Effector CD4-positive, alpha-beta T cell (primary cell): ENCODE results near the gene KCNQ1.

ENCODE experiments used
- DNase-seq: peaks from one replicate; pipeline ENCODE4 v3.0.0-alpha.2; 2020

The KCNQ1 gene

DNA sequence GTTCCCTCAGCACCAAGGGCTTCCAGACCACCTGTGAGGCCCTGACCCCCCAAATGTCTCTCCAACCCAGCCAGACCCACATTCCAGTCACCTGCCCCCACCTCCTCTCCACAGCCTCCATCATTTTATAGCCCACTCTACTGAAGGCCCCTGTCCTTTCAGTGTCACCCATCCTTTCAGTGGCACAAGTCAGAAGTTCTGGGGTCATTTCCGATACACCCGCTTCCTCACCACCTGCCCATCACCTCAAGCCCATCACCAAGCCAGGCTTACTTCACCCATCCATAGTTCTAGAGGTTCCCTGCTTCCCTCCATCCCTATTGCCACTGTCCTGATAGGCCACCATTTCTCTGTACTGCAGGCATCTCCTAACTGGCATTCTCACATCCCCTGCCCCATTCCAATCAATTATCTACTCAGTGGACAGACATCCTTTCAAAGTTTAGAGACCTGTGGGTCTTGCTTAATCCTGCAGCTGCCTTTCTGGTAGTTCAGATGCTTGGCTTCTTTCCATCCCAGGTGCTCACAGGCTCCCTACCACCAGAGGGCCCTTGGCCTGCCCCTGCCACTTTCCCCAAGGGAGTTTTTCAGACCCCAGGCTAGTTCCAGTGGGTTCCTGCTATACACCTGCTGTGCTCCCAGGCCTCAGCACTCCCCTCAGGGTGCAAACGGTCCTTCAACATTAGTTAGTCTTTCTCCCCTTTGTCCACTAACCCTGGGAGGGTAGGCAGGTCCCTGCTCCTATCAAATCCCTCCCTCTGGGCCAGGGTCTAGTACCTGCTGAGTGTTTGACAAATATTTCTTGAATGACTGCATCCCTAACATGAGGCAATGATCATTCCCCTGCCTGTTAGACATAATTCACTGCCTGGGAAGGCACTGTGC lies 247.4 kb downstream of the KCNQ1 start:
- DNase-seq = no peak

DNA sequence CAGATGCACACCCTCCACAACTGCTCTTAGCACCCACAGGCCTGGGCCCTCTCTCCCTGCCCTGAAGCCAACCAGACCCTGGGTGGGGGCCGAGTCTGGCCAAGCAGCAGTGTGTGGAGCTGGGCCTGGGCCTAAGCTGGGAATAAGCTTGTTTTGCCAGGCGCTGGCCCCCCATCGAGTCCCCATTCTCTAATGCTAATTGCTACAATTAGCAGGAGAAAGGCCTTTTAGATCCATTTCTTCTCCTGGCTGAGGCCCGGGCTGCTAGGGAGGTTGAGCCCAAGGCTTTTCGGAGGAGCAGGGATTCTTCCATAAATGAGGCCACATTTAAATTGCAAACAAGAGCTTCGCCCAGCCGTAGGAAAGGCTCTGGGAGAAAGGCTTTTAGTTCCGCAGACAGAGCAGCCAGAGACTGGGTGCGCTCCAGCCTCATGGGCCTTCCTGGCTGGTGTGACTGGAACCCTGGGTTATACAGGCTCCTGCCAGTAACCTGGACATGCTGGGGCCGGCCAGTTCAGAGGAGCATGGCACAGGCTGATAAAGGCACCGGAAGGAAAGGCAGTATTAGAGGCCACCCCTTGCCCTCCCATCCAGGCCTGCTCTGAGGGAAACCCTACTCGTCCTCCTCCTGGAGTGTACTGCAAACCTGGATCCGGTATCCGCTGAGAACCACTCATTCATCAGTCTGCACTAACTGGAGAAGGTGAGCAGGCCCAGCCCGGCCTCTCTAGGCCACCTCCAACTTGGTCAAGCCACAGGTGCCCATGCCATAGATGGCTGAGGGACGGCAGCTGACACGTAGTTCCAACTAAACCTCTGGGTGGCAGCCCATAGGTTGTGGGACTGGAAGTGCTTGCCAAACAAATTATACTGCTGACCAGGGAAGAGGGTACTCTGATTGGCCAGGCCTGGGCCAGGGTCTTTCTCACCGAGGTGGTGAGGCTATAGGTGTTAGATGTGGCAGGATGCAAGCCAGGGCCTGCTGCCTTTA lies 248.8 kb downstream of the KCNQ1 start:
- DNase-seq = no peak

DNA sequence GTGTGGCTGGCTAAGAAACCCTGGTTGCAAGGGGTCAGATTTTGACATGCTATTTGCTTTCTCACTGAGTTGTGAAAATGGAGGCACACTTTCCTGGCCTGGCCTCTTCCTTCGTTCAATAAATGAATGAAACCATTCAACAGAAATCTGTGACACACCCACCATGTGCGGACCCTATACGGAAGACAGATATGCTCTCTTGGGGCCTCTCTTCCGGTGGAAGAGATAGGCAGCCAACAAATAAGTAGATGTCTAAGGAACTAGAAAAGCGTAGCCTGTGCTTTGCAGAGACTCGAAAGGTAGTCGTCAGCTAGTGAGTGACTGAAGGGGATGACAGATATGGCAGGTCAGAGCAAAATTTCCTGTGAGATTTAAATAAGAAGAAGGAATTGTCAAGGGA lies 249.7 kb downstream of the KCNQ1 start:
- DNase-seq = no peak

DNA sequence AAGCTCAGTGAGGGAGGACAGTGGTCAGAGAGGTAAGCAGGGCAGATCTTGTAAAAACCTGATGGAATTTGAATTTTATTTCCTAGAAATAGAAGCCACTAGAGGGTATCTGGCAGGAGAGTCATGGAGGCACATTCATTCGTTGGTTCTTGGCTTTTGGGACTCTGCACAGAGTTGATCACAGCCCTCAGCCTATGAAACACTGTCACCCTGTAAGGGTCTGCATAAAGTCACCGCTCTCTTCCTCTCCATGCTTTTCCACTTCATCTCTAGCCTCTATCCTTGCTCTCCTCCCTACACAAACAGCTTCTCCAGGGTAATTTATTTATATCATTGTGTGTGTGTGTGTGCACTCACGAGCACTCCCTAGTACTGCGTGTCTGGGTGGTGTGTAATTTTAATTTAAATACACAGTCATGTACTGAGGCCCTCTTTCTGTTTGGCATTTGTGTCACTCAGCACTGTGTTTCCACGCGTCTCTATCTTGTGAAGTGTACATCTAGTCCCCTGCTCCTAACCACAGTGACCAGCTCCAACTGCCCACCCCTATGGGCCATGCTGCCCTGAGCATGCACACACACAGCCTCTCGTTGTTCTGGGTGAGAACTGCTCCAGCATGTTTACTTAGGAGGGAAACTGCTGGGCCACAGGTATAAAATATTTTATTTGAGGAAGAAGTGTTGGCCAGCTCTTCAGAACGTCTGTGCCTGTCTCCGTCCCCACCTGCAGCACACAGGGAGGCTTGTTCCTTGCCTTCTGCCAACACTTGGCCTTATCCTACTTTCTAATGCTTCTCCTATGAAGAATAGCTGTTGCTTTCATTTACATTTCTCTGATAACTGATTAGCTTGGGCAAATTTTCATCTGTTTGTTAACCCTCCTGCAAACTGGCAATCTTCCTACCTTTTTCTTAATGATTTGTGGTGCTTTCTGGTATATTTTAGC lies 250.5 kb downstream of the KCNQ1 start:
- DNase-seq = no peak

DNA sequence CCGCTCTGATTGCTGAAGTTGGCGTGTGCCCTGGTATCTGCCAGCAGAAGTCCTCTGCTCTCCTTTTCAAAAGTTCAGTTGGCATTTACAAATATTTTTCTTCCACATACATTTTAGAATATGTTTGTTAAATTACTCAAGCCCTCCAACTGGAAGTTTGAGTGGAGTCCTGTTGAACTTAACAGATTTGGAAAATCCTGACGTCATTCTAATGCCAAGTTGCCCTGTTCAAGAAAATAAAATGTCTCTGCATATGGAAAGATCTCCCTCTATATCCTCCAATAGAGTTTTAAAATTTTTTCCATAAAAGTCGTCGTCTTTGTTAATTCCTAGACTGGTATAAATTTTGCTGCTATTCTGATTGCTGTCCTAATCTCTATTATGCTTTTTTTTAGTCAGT lies 251.6 kb downstream of the KCNQ1 start:
- DNase-seq = no peak

DNA sequence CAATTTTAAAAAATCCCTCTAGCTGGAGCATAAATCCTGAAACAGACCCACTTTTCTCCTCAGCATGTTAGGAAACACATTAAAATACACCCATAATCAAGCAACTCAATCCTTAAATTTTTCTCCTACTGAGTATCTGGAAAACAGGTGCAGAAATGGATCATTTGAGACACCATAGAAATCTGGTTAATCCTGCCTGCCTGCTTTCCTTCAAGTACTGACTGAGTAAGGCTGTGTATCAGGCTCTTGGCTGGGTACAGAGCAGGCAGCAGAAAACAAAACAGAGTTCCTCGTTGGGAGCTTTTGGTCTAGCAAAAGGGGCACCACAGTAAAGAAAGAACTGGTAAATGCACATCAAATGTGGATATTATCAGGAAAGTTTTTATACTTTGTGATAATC lies 253.1 kb downstream of the KCNQ1 start:
- DNase-seq = no peak

DNA sequence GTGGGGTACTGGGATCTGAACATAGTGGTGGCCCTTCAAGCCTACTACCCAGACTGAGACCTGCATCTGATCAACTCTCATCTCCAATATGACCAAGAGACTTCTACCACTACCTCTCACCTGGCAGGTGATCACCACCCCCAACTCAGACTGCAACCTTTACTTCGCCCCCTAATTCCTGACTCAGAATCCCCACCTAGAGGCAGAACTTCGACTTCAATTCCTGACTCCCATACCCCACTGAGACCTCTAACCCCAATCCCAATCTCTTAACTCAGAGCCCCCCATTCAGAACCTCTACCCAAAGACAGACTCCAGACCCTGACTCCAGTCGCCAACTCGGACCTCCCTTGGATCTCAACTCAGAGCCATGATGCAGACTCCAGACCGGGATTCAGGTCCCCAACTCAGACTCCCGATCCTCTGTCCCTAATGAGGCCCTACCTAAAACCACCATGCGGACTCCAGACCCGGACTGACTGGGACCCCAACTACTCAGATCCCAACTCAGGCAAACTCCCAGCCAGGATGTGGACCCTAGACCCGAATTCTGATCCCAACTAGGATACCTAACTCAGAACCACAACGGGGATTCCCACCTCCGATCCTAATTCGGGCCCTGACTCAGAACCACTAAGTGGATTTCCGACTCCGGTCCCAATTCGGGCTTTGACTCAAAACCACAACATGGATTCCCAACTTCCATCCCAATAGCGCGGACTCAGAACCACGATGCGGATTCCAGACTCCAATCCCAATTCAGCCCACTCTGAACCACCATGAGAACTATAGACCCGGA lies 253.8 kb downstream of the KCNQ1 start:
- DNase-seq = no peak

DNA sequence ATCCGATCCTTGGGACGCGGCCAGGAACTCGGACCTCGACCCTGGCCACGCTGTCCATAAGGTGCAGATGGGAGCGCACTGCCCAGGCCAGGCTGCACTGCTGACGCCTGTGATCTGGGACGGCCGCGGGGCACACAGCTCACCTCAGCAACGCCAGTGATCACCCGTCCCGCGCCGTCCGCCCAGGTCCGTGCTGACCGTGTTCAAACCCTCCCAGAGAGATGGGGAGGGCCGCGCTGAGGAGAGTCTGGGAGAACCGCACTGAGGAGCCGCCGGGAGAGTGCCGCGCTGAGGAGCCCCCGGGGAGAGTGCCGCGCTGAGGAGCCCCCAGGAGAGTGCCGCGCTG lies 254.3 kb downstream of the KCNQ1 start:
- DNase-seq = no peak

DNA sequence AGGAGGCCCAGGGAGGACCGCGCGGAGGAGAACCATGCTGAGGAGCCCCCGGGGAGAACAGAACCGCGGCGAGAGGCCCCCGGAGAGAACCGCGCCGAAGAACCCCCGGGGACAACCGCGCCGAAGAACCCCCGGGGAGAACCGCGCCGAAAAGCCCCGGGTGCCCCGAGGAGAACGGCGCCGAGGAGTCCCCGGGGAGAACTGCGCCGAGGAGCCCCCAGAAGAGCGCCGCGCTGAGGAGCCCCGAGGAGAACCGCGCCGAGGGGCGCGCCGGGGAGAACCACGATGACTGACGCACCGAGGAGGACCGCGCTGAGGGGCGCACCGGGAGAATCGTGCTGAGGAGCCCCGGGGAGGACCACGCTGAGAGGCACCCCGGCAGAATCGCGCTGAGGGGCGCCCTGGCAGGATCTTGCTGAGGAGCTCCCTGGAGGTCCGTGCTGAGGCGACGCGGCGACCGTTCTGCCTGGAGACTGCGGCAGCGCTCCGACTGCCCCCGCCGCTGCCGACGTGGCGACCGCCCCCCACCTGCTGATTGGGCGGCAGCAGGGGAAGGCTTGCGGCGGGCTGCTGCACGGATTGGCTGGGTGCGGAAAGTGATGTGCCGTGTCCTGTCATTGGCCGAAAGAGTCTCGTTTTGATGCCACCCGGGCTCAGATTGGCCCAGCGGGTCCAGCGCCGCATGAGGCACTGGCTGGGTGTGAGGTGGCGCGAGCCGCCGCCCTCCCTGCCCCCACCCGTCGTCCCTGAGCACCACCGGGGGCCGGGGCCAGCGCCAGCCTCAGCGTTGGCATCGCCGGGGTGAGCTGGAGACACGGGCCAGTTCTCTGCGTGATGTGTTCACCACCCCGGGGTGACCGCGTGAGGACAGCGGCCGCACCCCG lies 255.0 kb downstream of the KCNQ1 start, which contains the start of gene KCNQ1OT1:
TSS of gene KCNQ1OT1 (minus strand) at position 464 of the 884 bp plus-strand sequence.
- peak; percentile 79 for DNase-seq

DNA sequence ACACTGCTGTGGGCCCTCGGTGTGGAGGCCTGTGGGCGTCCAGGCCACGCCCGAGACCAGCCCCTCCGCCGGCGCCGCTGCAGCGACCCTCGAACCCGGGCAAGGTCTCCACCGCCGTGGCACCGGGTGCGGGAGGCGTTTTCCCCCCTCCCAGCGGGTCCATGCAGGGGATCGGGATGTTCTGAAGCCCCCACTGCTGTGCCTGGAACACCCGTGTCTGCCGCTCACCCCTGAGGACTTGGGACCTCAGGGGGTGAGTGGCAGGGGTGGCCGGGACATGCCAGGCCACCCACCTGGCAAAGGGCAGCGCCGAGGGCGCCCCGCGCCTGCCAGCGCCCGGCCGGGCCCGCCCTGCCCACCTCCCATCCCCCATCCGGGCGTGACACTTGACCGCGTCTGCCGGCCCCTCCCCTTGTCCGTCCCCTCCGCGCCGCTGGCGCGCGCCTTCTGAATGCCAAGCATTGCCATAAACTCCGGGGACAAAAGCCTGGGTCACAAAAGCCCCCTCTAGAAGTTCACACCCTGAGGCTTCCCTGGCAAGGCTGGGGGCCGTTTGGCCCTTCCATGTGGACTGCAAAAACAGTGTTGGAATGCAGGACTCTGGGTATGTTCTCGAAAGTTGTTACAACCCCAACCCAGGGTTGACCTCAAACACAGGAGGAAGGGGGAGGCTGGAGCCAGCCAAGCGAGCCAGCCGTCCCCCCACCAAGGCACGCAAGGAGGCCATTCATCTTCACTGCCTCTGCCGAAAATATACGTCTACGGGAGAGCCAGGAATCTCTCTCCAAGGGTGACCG lies 255.8 kb downstream of the KCNQ1 start:
- no peak for DNase-seq

DNA sequence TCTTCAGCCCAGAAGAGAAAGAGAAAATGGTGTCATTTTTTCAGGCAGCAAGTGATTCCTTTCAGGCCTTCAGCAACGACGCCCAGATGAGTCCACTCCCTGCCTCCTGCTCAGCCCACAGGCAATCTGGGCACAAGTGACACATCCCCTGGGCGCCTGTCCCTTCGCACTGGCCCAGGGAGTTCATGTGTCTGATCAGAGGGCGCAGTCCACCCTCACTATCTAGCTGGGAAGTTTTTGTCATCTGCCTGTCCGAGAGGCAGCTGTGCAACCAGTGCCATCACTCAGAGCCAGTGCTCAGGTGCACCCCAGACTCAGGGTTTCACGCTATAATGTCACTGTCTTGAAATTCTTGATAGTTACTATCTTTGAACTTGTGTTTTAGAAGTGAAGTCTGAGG lies 256.4 kb downstream of the KCNQ1 start:
- DNase-seq = no peak

DNA sequence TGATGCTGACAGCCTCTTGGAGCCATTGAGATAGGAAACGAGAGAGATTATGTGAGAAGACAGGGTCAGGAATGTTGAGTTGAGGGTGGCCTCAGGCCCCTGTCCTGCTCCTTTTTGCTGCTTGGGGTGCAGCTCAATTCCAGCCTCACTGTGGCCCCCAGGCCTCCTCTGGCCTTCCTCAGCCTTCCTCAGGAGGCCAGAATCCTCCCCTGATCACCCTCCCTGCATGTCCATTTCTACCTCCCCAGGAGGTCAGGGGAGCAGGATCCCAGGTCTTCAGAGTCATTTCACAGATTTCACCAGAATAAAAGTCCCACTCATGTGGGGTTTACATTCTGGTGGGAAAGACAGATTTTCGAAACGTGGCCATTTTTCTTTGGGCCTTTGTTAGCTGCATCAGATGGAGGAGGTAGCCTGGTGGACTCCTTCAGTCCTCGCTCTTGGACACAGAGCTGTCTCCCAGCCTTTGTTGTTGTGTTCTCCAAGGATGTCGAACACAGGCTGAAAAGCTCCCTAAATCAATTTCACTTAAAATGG lies 257.2 kb downstream of the KCNQ1 start:
- no peak for DNase-seq

DNA sequence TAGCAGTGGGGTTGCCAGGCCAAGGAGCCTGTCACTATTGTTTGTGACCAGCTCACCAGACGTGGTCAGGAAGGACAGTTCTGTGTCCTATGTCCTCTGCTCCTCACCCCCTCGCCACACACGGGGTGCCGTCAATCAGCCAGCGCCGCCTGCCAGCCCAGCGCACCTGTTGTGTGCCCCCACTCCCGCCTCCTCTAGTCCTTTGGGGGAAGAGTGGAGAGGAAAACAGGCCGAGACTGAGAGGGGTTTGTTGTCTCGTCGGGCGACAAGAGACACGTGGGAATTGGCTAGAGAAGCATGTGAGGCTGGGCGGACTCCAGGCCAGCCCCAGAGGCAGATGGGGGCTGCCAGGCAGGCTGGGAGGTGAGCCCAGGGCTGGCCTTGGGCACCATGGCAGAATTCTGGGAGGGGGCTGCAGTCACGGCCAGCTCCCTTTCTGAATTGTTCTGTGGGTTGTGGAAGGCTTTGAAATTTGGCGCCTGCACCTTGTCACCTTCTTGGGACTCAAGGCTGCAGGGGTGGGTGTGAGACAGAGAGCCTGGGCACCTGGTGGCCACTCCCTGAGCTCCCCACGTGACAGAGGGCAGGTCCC lies 258.1 kb downstream of the KCNQ1 start:
- no peak for DNase-seq

DNA sequence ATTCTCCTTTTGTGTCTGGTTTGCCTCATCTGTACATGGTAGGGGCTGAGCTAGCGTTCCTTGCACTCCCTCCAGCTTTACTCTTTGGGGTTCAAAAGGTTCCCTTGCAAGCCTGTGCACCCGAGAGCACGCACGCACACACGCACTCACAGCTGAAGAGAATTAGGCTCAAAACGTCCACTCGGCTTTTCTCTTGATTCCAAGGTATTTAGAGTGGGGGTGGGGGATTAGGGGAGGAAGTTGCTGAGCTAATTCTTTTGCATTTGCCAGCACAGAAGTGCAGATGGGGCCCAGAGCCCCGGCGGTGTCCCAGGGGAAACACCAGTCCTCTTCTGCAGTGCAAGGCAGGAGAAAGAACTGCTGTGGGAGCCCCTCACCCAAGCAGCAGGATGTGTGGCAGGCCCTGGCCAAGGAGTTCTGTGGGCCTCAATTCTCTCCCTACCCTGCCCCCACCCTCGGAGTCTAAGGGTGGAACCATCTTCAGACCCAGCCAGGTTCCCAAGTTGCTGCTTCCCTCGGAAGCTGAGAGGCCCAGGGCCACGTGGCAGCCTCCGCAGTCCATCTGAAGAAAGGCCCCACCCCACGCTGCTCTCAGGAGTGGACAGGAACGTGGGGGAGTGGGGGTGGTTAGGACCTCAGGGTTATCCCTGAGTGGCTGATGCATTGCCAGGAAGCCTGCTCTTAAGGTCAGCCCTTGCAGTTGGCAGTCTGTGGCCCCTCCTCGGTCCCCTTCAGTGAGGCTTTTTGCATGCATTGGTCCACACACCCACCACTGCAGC lies 258.7 kb downstream of the KCNQ1 start:
- DNase-seq = no peak

DNA sequence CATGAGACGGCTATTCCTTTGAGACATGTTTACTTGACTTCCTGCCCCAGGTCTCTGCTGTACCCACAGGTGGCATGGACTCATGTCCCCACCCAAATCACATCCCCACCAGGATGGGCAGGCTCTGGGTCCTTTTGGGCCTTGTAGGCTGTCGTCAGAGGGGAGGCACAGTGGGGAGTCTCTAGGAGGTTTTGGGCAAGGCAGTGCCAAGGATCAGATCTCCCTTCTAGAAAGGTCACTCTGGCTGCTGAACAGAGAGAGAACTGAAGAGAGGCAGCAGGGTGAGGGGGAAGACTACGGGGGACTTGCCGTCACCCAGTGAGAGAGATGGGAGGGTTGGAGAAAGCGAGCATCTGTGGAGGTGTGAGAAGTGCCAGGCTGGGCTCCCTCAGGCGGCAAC lies 259.5 kb downstream of the KCNQ1 start:
- no peak for DNase-seq

DNA sequence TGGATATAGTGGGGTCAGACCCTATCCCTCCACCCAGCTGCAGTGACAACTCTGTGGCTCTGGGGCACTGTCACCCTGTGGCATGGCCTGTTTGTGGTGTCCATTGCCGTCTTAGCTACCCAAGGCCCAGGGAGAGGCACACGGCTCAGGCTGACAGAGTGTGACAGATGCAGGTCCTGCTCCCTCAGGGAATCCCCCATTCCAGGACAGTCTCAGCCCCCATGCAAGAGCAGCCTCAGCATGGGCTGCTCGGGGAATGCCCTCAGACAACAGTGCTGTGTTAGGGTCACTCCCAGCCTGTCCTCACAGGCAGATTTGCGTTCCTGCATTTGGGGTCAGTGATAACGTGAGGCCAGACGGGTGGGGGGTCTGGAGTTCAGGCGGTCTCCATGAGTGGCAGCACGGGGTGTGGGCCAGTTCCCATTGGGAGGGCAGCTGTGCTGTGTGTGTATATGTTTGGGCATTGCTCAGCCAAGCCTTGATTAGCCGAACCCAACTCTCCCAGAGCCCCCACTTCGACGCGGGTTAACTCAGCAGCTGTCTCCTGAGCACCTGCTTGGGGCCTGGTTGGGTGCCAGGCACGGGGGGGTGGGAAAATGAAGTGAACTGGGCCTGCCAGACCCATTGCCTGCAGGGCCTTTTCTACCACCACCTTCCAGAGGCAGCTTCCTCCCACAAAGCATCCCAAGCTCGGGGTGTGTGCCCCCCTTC lies 260.2 kb downstream of the KCNQ1 start:
- no peak for DNase-seq

DNA sequence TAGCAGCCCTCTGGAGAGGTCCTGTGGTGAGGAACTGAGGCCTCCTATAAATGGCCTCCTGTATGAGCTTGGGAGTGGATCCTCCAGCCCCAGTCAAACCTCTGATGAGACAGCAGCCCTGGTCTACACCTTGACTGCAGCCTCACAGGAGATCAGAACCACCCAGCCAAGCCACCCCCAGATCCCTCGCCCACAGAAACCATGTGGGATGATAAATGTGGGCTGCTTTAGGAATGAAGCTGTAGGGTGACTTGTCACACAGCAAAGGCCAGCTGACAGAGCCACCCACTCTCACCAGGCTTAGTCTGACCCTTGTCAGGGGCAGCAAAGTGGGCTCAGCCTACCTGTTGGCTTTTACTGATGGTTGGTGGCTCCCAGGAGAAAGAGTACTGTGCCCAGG lies 261.5 kb downstream of the KCNQ1 start:
- DNase-seq = no peak

DNA sequence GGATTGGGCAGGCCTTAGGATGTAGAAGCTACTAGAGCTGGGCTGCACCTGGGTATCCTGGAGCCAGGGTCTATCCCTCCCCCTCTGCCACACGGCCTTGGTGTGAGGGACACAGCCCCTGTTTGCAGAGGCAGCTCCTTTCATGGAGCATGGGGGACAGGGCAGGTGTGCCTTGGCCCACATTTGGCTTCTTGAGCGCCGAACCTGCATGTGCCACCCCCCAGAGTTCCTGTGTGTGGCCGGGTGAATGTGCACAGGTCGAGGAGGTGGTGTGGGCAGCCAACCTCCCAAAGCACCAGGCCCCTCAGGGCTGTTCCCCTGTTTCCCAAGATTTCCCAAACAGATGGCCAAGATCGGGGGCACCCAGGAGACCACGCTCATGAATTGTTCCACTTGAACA lies 262.9 kb downstream of the KCNQ1 start:
- no peak for DNase-seq
